Esophagus muscularis mucosa (tissue), 3 donors: ENCODE measurements around the gene FGF11.
"Not testable (repeated sequence)": the region's sequence is repeated elsewhere in the genome, so short reads cannot be mapped to it uniquely, and the experiment has no call there.

ENCODE experiments used
- CTCF ChIP-seq, 3 experiments: fragments of 200-600 bp in 2 of 3; fragments of 450-650 bp in 1 of 3; sonication (generic) in 2 of 3; IDR thresholded peaks; one replicate each; pipeline ENCODE4 v1.5.1; 2017 to 2019; ENCODE audit warnings: antibody characterized with exemption in 3 of 3, mild to moderate bottlenecking in 2 of 3, moderate library complexity in 1 of 3
- POLR2A ChIP-seq: fragments of 450-650 bp; IDR thresholded peaks from one replicate; pipeline ENCODE4 v1.6.1; 2017; ENCODE audit warnings: antibody characterized with exemption, moderate library complexity, mild to moderate bottlenecking, low read depth

DNA sequence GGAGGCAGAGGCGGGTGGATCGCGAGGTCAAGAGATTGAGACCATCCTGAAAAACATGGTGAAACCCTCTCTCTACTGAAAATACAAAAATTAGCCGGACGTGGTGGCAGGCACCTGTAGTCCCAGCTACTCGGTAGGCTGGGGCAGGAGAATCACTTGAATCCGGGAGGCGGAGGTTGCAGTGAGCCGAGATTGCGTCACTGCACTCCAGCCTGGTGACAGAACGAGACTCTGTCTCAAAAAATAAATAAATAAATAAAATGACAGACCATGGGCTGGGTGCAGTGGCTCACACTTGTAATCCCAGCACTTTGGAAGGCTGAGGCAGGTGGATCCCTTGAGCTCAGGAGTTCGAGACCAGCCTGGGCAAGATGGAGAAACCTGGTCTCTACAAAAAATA lies 30.5 kb downstream of the FGF11 start:
- TF ChIP-seq POLR2A; CTCF (IDR thresholded peaks at IDR 0.05): not testable (repeated sequence)
